Rectal smooth muscle tissue (tissue), 1 donor: ENCODE results near the gene TRIM10.

Experiments used
- H3K27ac ChIP-seq: one replicate; pipeline ENCODE4 v1.7.0; 2013; ENCODE audit warnings: low read depth, low read length, inconsistent platforms
- H3K27me3 ChIP-seq: one replicate; pipeline ENCODE4 v1.7.0; 2013; ENCODE audit warnings: low read length; ENCODE audit not compliant: control insufficient read depth, insufficient read depth
- H3K36me3 ChIP-seq: one replicate; pipeline ENCODE4 v1.7.0; 2013; ENCODE audit warnings: low read length; ENCODE audit not compliant: control insufficient read depth, insufficient read depth
- H3K4me1 ChIP-seq: one replicate; pipeline ENCODE4 v1.7.0; 2013; ENCODE audit warnings: low read length; ENCODE audit not compliant: control insufficient read depth, insufficient read depth
- H3K4me3 ChIP-seq: one replicate; pipeline ENCODE4 v1.7.0; 2013; ENCODE audit warnings: low read length
- H3K9ac ChIP-seq: one replicate; pipeline ENCODE4 v1.7.0; 2013; ENCODE audit warnings: low read length

Gene TRIM10

DNA sequence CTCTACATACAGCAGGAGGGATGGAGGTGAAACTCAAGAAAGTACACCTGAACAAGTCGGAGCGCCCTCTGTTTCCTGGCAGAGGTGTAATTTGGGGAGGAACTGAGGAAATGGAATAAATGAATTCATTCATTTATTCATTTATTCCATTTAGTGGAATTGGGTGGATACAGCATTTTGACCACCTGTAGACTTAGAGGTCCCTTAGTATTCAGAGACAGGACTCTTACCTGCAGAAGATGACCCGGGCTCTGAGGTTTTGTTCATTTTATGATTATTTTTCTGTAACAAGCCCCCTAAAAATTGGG is 57.2 kb downstream of the TRIM10 start:
- Histone ChIP-seq H3K36me3 (no peaks in the 10 kb centered on the region), H3K27me3 (peaks cover 11% of the 10 kb centered on the region), H3K4me3 (peak overlapping the region; percentile 55), H3K4me1 (peaks cover 7% of the 10 kb centered on the region), H3K27ac (no peak overlapping the region), H3K9ac (no peak overlapping the region)

GRCh38 chr6:30102970-30103871 is 57.8 kb downstream of the TRIM10 start:
- peaks cover 7% of the 10 kb centered on the region for H3K4me1 ChIP-seq
- H3K9ac ChIP-seq: peak overlapping the region; percentile 53
- peak overlapping the region; percentile 50 for H3K27ac ChIP-seq
- H3K36me3 ChIP-seq: no peaks in the 10 kb centered on the region
- peak overlapping the region; percentile 55 for H3K4me3 ChIP-seq
- H3K27me3 ChIP-seq: peaks cover 11% of the 10 kb centered on the region

DNA sequence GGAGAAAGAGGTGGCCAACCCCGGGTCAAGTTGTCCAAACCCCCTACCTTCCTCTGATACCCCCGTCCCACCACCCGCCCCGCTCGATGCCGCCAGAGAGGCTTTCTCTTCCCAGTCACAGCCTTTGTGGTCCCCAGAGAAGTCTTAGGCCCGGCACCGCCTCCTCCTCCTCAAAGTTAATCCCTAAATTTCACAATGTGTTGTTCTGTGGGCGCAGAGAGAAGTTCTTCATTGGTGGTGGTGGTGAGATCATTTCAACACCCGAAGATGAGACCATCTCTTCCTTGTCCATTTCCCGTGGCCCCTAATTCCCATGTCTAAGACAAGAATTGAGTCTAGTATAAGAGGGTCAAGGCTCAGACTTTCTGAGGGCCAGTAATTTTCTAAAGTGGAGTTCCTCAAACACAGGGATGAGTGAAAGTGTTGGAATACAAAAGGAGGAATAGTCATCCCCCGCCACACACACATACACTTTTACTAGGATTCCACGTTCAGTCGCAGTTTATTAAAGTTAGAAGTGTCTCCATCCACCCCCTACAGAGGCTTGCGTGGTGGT is 58.5 kb downstream of the TRIM10 start:
- Histone ChIP-seq H3K27ac (peak overlapping the region; percentile 50), H3K4me1 (peaks cover 7% of the 10 kb centered on the region), H3K36me3 (no peaks in the 10 kb centered on the region), H3K9ac (no peak overlapping the region), H3K4me3 (peak overlapping the region; percentile 65), H3K27me3 (peaks cover 11% of the 10 kb centered on the region)
